ENCODE results near the gene NEU2. TPM values are rescaled to one million over a fixed set of nuclear protein-coding genes. Genes with fewer than 3 reads are reported as not detected.

NEU2 gene
- total and polyA plus RNA-seq, 2 of the 13 experiments (the other 11 are each of a cell fraction or from before 2014, with no cell fraction given): not detected

- TF ChIP-seq ZNF274 (CRISPR knock-in tag; IDR thresholded peaks at IDR 0.05) (no peak), EED (CRISPR knock-in tag; IDR thresholded peaks at IDR 0.05) (no peak), ZSCAN31 (CRISPR knock-in tag; IDR thresholded peaks at IDR 0.05; ENCODE audit: low read depth) (no peak), ZNF3 (CRISPR knock-in tag; IDR thresholded peaks at IDR 0.05) (no peak), SMYD3 (CRISPR knock-in tag; IDR thresholded peaks at IDR 0.05) (no peak), ZBTB39 (CRISPR knock-in tag; IDR thresholded peaks at IDR 0.05) (no peak), ZNF234 (CRISPR knock-in tag; conservative IDR thresholded peaks at IDR 0.05) (no peak), ZBTB38 (CRISPR knock-in tag; IDR thresholded peaks at IDR 0.05) (peak; percentile 65), PCBP1 (IDR thresholded peaks at IDR 0.05; ENCODE audit: borderline replicate concordance, low read depth, low read length) (no peak), SP4 (CRISPR knock-in tag; IDR thresholded peaks at IDR 0.05) (no peak), ELF1 (CRISPR knock-in tag; IDR thresholded peaks at IDR 0.05) (0 out of 2 replicates have a peak, but pooled peaks have one; percentile 19), ETV5 (CRISPR knock-in tag; IDR thresholded peaks at IDR 0.05; ENCODE audit: borderline replicate concordance) (peak; percentile 63; the same call in 1 of the 2 replicates), ZNF264 (CRISPR knock-in tag; IDR thresholded peaks at IDR 0.05) (no peak), YEATS2 (CRISPR knock-in tag; IDR thresholded peaks at IDR 0.05; ENCODE audit: borderline replicate concordance) (no peak), ZNF138 (CRISPR knock-in tag; IDR thresholded peaks at IDR 0.05; ENCODE audit: low read depth) (no peak), CEBPG (CRISPR knock-in tag; IDR thresholded peaks at IDR 0.05) (peak; percentile 48; the same call in 1 of the 2 replicates), ELF3 (CRISPR knock-in tag; IDR thresholded peaks at IDR 0.05) (no peak), NFYB (CRISPR knock-in tag; IDR thresholded peaks at IDR 0.05) (no peak), E2F5 (CRISPR knock-in tag; conservative IDR thresholded peaks at IDR 0.05) (no peak), ZNF296 (CRISPR knock-in tag; conservative IDR thresholded peaks at IDR 0.05) (no peak), ZNF737 (CRISPR knock-in tag; IDR thresholded peaks at IDR 0.05; ENCODE audit: borderline replicate concordance) (no peak), FOXP4 (CRISPR knock-in tag; IDR thresholded peaks at IDR 0.05) (no peak), ZBTB33 (CRISPR knock-in tag; IDR thresholded peaks at IDR 0.05) (peak; percentile 93), SOX5 (CRISPR knock-in tag; IDR thresholded peaks at IDR 0.05; ENCODE audit: borderline replicate concordance) (peak; percentile 63; the same call in 1 of the 2 replicates), MBD4 (IDR thresholded peaks at IDR 0.05; ENCODE audit: borderline replicate concordance, low read length) (no peak), NR2F2 (IDR thresholded peaks at IDR 0.05; ENCODE audit: borderline replicate concordance, low read depth) (no peak), SATB2 (CRISPR knock-in tag; IDR thresholded peaks at IDR 0.05) (no peak)
These were observed 52.0 kb downstream of the NEU2 start (continued) for GRCh38 chr2:233084488-233084887.

All from HepG2 (cell line).